Measurements from ENCODE around the gene NKX6-2.

GRCh38 chr10:132776821-132777220 is 9.1 kb downstream of the NKX6-2 start:
- no peak for TF ChIP-seq CTCF (IDR thresholded peaks at IDR 0.05; ENCODE audit: low read depth, low read length)
- no peak for TF ChIP-seq EZH2phosphoT487 (IDR thresholded peaks at IDR 0.05; ENCODE audit: low read depth)

Measured in OCI-LY3 (cell line).